ENCODE measurements around the gene HEXB. TPM values are rescaled to one million over a fixed set of nuclear protein-coding genes. Genes with fewer than 3 reads are reported as not detected.

HEXB gene
- total and polyA plus RNA-seq, 9 of the 15 experiments (the other 6 are each of a cell fraction or from before 2014, with no cell fraction given): 22.9 to 158 (median 108) TPM

DNA sequence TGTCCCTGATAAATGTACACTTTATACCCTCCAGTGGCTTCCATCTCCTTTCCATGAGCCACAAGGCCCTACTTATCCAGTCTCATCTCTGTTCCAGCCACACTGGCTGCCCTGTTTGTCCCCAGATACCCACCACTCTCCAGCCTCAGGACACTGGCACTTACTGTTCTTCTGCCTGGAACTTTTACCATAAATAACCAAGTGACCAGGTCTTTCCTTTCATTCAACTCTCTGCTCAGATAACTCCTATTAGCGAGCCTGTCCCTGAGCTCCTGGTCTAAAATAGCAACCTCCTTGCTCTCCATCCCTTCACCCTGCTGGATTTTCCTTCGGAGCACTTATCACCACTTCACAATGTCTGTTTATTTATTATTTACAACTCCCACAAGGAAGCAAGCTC, 27.9 kb upstream of the HEXB start:
- peaks cover 0 to 26% of the 10 kb centered on the region in 2 experiments; a peak in 4 of 5 replicates for H3K27me3 ChIP-seq (ENCODE audit: control insufficient read depth in 2 of 2, insufficient read depth in 2 of 2, low read length in 2 of 2)
- no peak overlapping the region for H3K4me2 ChIP-seq (ENCODE audit: insufficient read depth, low read length)
- no peaks in the 10 kb centered on the region for H3K9me3 ChIP-seq (replicated peaks; ENCODE audit: control insufficient read depth, insufficient read depth, low read depth, low read length)
- H3K9me1 ChIP-seq (ENCODE audit: control insufficient read depth, insufficient read depth, low read length): no peaks in the 10 kb centered on the region
- intact Hi-C loops (cut with micrococcal nuclease): no loop called here
- FAIRE-seq: no peak
- H3K9ac ChIP-seq (ENCODE audit: insufficient read depth in 1 of 2, low read depth in 2 of 2, low read length in 2 of 2): no peak overlapping the region
- no peak for ATAC-seq
- H3K27ac ChIP-seq (ENCODE audit: extremely low read depth, low read depth, low read length): no peak overlapping the region
- DNase-seq (ENCODE audit: extremely low read depth in 1 of 4, low spot score in 3 of 4): no peak
- ChIA-PET CTCF (ENCODE audit: low intra/inter-chr PET ratio) (no interaction called here), POLR2A (interaction anchor here (1.3 kb wide), 1 partner anchor 17 kb away, joined by 5 read pairs; the partner anchor contains the start of gene ENC1)
- H3K36me3 ChIP-seq (ENCODE audit: control insufficient read depth, insufficient read depth, low read length): no peaks in the 10 kb centered on the region
- no peak overlapping the region for H2AFZ ChIP-seq (ENCODE audit: low read depth, low read length)
- H3K4me3 ChIP-seq: no peak overlapping the region
- H3K4me1 ChIP-seq (replicated peaks in 1 of 2; ENCODE audit: control insufficient read depth in 2 of 2, insufficient read depth in 2 of 2, low read length in 2 of 2): no peaks in the 10 kb centered on the region
- H4K20me1 ChIP-seq (replicated peaks; ENCODE audit: control insufficient read depth, insufficient read depth, low read length): no peaks in the 10 kb centered on the region
- TF ChIP-seq CHCHD3 (CRISPR knock-in tag; IDR thresholded peaks at IDR 0.05) (no peak), TCF3 (CRISPR knock-in tag; IDR thresholded peaks at IDR 0.05) (no peak), ZNF395 (CRISPR knock-in tag; IDR thresholded peaks at IDR 0.05) (no peak), NUFIP1 (IDR thresholded peaks at IDR 0.05; ENCODE audit: partially characterized antibody) (no peak), ZNF449 (CRISPR knock-in tag; IDR thresholded peaks at IDR 0.05) (no peak), TFAP4 (CRISPR knock-in tag; IDR thresholded peaks at IDR 0.05; ENCODE audit: borderline replicate concordance) (no peak), TAL1 (IDR thresholded peaks at IDR 0.05) (no peak), ZNF778 (CRISPR knock-in tag; IDR thresholded peaks at IDR 0.05) (no peak), LCOR (CRISPR knock-in tag; IDR thresholded peaks at IDR 0.05) (no peak), ZNF408 (CRISPR knock-in tag; IDR thresholded peaks at IDR 0.05; ENCODE audit: low read depth) (no peak)
- WGBS (ENCODE audit: insufficient coverage, low coverage, missing lambda C conversion rate): 4% methylated on average over 2 of the region's 2 CpGs
- no TSS peak for BruUV-seq (replicated peaks)
- in situ Hi-C loops (cut with MboI): no loop called here
- no peaks in the 10 kb centered on the region for H3K79me2 ChIP-seq (ENCODE audit: control insufficient read depth, insufficient read depth, low read length)
